ENCODE measurements around the gene RAB11FIP4. TPM values are rescaled to one million over a fixed set of nuclear protein-coding genes. Genes with fewer than 3 reads are reported as not detected.
A peak's percentile ranks its signal among the peaks of the same experiment; 100 is the strongest.

RAB11FIP4 gene
- total and polyA plus RNA-seq, 7 experiments from 2014 or later = 16.1 to 82.4 (median 55.1) TPM

GRCh38 chr17:31479524-31479923 lies 88.0 kb downstream of the RAB11FIP4 start:
- DNase-seq (no peak), ATAC-seq (no peak)
- H3K4me3 Mint-ChIP-seq = no peak overlapping the region
- H3K36me3 ChIP-seq (ENCODE audit: control insufficient read depth in 2 of 3, insufficient read depth in 3 of 3, low read length in 3 of 3) = no peaks in the 10 kb centered on the region
- peaks cover 0 to 1% (median 0%) of the 10 kb centered on the region in 7 donors for H3K4me1 Mint-ChIP-seq
- ChIA-PET POLR2A (interaction anchor here (1.4 kb wide), 1 partner anchor 10 kb away, joined by 4 read pairs; no protein-coding TSS in a partner anchor), CTCF (no interaction called here)
- no peaks in the 10 kb centered on the region for H3K9me3 ChIP-seq (ENCODE audit: control insufficient read depth in 2 of 3, low read length in 3 of 3)
- intact Hi-C loops (cut with micrococcal nuclease) = no loop called here
- no peaks in the 10 kb centered on the region for H3K4me1 ChIP-seq (ENCODE audit: control insufficient read depth in 2 of 2, insufficient read depth in 2 of 2, low read length in 2 of 2)
- H3K4me3 ChIP-seq (ENCODE audit: low read length) = no peak overlapping the region
- H3K36me3 Mint-ChIP-seq = no peaks in the 10 kb centered on the region
- H3K27ac ChIP-seq (ENCODE audit: low read depth, low read length) = no peak overlapping the region
- H3K27me3 Mint-ChIP-seq = peaks cover 0 to 8% (median 0%) of the 10 kb centered on the region in 5 donors
- no peaks in the 10 kb centered on the region for H3K27me3 ChIP-seq (ENCODE audit: control insufficient read depth in 2 of 2, insufficient read depth in 2 of 2, low read length in 2 of 2)
- no peak overlapping the region for H3K27ac Mint-ChIP-seq
- H3K9me3 Mint-ChIP-seq = no peaks in the 10 kb centered on the region

GRCh38 chr17:31480067-31480466 lies 88.6 kb downstream of the RAB11FIP4 start:
- Mint-ChIP-seq H3K36me3 (no peaks in the 10 kb centered on the region), H3K4me3 (no peak overlapping the region), H3K4me1 (peaks cover 0 to 1% (median 0%) of the 10 kb centered on the region in 7 donors), H3K9me3 (no peaks in the 10 kb centered on the region), H3K27me3 (peaks cover 0 to 8% (median 0%) of the 10 kb centered on the region in 5 donors), H3K27ac (no peak overlapping the region)
- Histone ChIP-seq H3K9me3 (ENCODE audit: control insufficient read depth in 2 of 3, low read length in 3 of 3) (no peaks in the 10 kb centered on the region), H3K4me1 (ENCODE audit: control insufficient read depth in 2 of 2, insufficient read depth in 2 of 2, low read length in 2 of 2) (no peaks in the 10 kb centered on the region), H3K36me3 (ENCODE audit: control insufficient read depth in 2 of 3, insufficient read depth in 3 of 3, low read length in 3 of 3) (no peaks in the 10 kb centered on the region), H3K27me3 (ENCODE audit: control insufficient read depth in 2 of 2, insufficient read depth in 2 of 2, low read length in 2 of 2) (no peaks in the 10 kb centered on the region), H3K4me3 (ENCODE audit: low read length) (no peak overlapping the region), H3K27ac (ENCODE audit: low read depth, low read length) (no peak overlapping the region)
- POLR2A ChIA-PET = interaction anchor here (1.4 kb wide), 1 partner anchor 9 kb away, joined by 4 read pairs; no protein-coding TSS in a partner anchor
- ATAC-seq = no peak
- CTCF ChIA-PET = interaction anchor here (0.7 kb wide), 1 partner anchor 34 kb away, joined by 7 read pairs; no protein-coding TSS in a partner anchor
- no peak for DNase-seq
- intact Hi-C loops (cut with micrococcal nuclease) = loop anchor here in 1 of 2 donors (10.0 kb wide), 1 partner anchor 1365 kb away; the partner anchor contains the start of gene NSRP1

GRCh38 chr17:31480904-31481782 lies 89.7 kb downstream of the RAB11FIP4 start:
- no peaks in the 10 kb centered on the region for H3K36me3 Mint-ChIP-seq
- intact Hi-C loops (cut with micrococcal nuclease) = loop anchor here in 1 of 2 donors (10.0 kb wide), 1 partner anchor 1366 kb away; the partner anchor contains the start of gene NSRP1
- H3K9me3 Mint-ChIP-seq = no peaks in the 10 kb centered on the region
- no peak for DNase-seq
- H3K4me1 Mint-ChIP-seq = no peaks in the 10 kb centered on the region
- H3K27me3 ChIP-seq (ENCODE audit: control insufficient read depth in 2 of 2, insufficient read depth in 2 of 2, low read length in 2 of 2) = no peaks in the 10 kb centered on the region
- CTCF ChIA-PET = interaction anchor here (0.6 kb wide), 1 partner anchor 20 kb away, joined by 3 read pairs; no protein-coding TSS in a partner anchor
- H3K27me3 Mint-ChIP-seq = peaks cover 0 to 8% (median 0%) of the 10 kb centered on the region in 5 donors
- H3K36me3 ChIP-seq (ENCODE audit: control insufficient read depth in 2 of 3, insufficient read depth in 3 of 3, low read length in 3 of 3) = no peaks in the 10 kb centered on the region
- no peak overlapping the region for H3K27ac ChIP-seq (ENCODE audit: low read depth, low read length)
- no peaks in the 10 kb centered on the region for H3K9me3 ChIP-seq (ENCODE audit: control insufficient read depth in 2 of 3, low read length in 3 of 3)
- POLR2A ChIA-PET = interaction anchor here (1.1 kb wide), 1 partner anchor 27 kb away, joined by 3 read pairs; no protein-coding TSS in a partner anchor
- H3K4me3 ChIP-seq (ENCODE audit: low read length) = no peak overlapping the region
- no peak for ATAC-seq
- H3K27ac Mint-ChIP-seq = no peak overlapping the region
- no peak overlapping the region for H3K4me3 Mint-ChIP-seq
- H3K4me1 ChIP-seq (ENCODE audit: control insufficient read depth in 2 of 2, insufficient read depth in 2 of 2, low read length in 2 of 2) = no peaks in the 10 kb centered on the region

GRCh38 chr17:31481783-31482081 lies 90.3 kb downstream of the RAB11FIP4 start:
- no peaks in the 10 kb centered on the region for H3K9me3 Mint-ChIP-seq
- ATAC-seq (no peak), DNase-seq (no peak)
- intact Hi-C loops (cut with micrococcal nuclease) = loop anchor here in 1 of 2 donors (10.0 kb wide), 1 partner anchor 1367 kb away; the partner anchor contains the start of gene NSRP1
- Histone ChIP-seq H3K4me1 (ENCODE audit: control insufficient read depth in 2 of 2, insufficient read depth in 2 of 2, low read length in 2 of 2) (no peaks in the 10 kb centered on the region), H3K27me3 (ENCODE audit: control insufficient read depth in 2 of 2, insufficient read depth in 2 of 2, low read length in 2 of 2) (no peaks in the 10 kb centered on the region), H3K27ac (ENCODE audit: low read depth, low read length) (no peak overlapping the region), H3K4me3 (ENCODE audit: low read length) (no peak overlapping the region), H3K36me3 (ENCODE audit: control insufficient read depth in 2 of 3, insufficient read depth in 3 of 3, low read length in 3 of 3) (no peaks in the 10 kb centered on the region), H3K9me3 (ENCODE audit: control insufficient read depth in 2 of 3, low read length in 3 of 3) (no peaks in the 10 kb centered on the region)
- no peak overlapping the region for H3K4me3 Mint-ChIP-seq
- H3K36me3 Mint-ChIP-seq = no peaks in the 10 kb centered on the region
- ChIA-PET CTCF (interaction anchor here (0.6 kb wide), 1 partner anchor 19 kb away, joined by 3 read pairs; no protein-coding TSS in a partner anchor), POLR2A (interaction anchor here (1.1 kb wide), 1 partner anchor 27 kb away, joined by 3 read pairs; no protein-coding TSS in a partner anchor)
- H3K27ac Mint-ChIP-seq = no peak overlapping the region
- H3K4me1 Mint-ChIP-seq = peaks cover under 1 to 4% (median 2%) of the 10 kb centered on the region in 7 donors
- peaks cover 0 to 8% (median 0%) of the 10 kb centered on the region in 5 donors for H3K27me3 Mint-ChIP-seq

- no peaks in the 10 kb centered on the region for H3K9me3 Mint-ChIP-seq
- no peaks in the 10 kb centered on the region for H3K27me3 ChIP-seq (ENCODE audit: control insufficient read depth in 2 of 2, insufficient read depth in 2 of 2, low read length in 2 of 2)
- DNase-seq (no peak), ATAC-seq (no peak)
- no peak overlapping the region for H3K4me3 ChIP-seq (ENCODE audit: low read length)
- peaks cover 0 to 5% (median 0%) of the 10 kb centered on the region in 3 experiments for H3K36me3 ChIP-seq (ENCODE audit: control insufficient read depth in 2 of 3, insufficient read depth in 3 of 3, low read length in 3 of 3)
- H3K27me3 Mint-ChIP-seq = peaks cover 0 to 9% (median 0%) of the 10 kb centered on the region in 5 donors
- peaks cover 14 to 16% of the 10 kb centered on the region in 2 donors for H3K4me1 ChIP-seq (ENCODE audit: control insufficient read depth in 2 of 2, insufficient read depth in 2 of 2, low read length in 2 of 2)
- no peaks in the 10 kb centered on the region for H3K9me3 ChIP-seq (ENCODE audit: control insufficient read depth in 2 of 3, low read length in 3 of 3)
- ChIA-PET POLR2A (no interaction called here), CTCF (interaction anchor here (0.9 kb wide), 1 partner anchor 24 kb away, joined by 4 read pairs; no protein-coding TSS in a partner anchor)
- intact Hi-C loops (cut with micrococcal nuclease) = loop anchor here (5.0 to 10.0 kb wide), 6 partner anchors 42 to 1392 kb away; partner anchors contain the start of genes COPRS (in 1 of the 2), EVI2B (in 1 of the 2), MYO1D (in 1 of the 2) and NSRP1 (in 1 of the 2)
- no peaks in the 10 kb centered on the region for H3K36me3 Mint-ChIP-seq
- no peak overlapping the region for H3K27ac ChIP-seq (ENCODE audit: low read depth, low read length)
- peaks cover 16 to 23% (median 19%) of the 10 kb centered on the region in 7 donors for H3K4me1 Mint-ChIP-seq
- H3K4me3 Mint-ChIP-seq = no peak overlapping the region
- peak overlapping the region in 1 of 9 donors; percentile 14 for H3K27ac Mint-ChIP-seq
Measured at GRCh38 chr17:31484821-31485220, 93.3 kb downstream of the RAB11FIP4 start.

- no peak overlapping the region for H3K27ac ChIP-seq (ENCODE audit: low read depth, low read length)
- Mint-ChIP-seq H3K27ac (peak overlapping the region in 8 of 9 donors; percentile 63 to 98 (median 93)), H3K36me3 (peaks cover 0 to 3% (median 0%) of the 10 kb centered on the region in 5 donors), H3K9me3 (no peaks in the 10 kb centered on the region), H3K27me3 (peaks cover 0 to 9% (median 0%) of the 10 kb centered on the region in 5 donors), H3K4me1 (peaks cover 31 to 39% (median 35%) of the 10 kb centered on the region in 7 donors), H3K4me3 (peak overlapping the region; percentile 83 to 98 (median 89))
- H3K4me1 ChIP-seq (ENCODE audit: control insufficient read depth in 2 of 2, insufficient read depth in 2 of 2, low read length in 2 of 2) = peaks cover 29 to 31% of the 10 kb centered on the region in 2 donors
- intact Hi-C loops (cut with micrococcal nuclease) = loop anchor here (1.0 to 10.0 kb wide), 8 partner anchors 41 to 1391 kb away; partner anchors contain the start of genes COPRS (in 1 of the 2), EVI2B (in 1 of the 2), MYO1D (in 1 of the 2) and NSRP1 (in 1 of the 2)
- ATAC-seq (no peak), DNase-seq (no peak)
- H3K36me3 ChIP-seq (ENCODE audit: control insufficient read depth in 2 of 3, insufficient read depth in 3 of 3, low read length in 3 of 3) = peaks cover 0 to 5% (median 0%) of the 10 kb centered on the region in 3 experiments
- POLR2A ChIA-PET = interaction anchor here (1.4 to 4.1 kb wide), 2 partner anchors 10 to 14 kb away, joined by 4 to 31 read pairs; no protein-coding TSS in a partner anchor
- no peak overlapping the region for H3K4me3 ChIP-seq (ENCODE audit: low read length)
- CTCF ChIA-PET = interaction anchor here (0.5 to 4.1 kb wide), 3 partner anchors 23 to 270 kb away, joined by 3 to 32 read pairs (median 4); no protein-coding TSS in a partner anchor
- no peaks in the 10 kb centered on the region for H3K9me3 ChIP-seq (ENCODE audit: control insufficient read depth in 2 of 3, low read length in 3 of 3)
- H3K27me3 ChIP-seq (ENCODE audit: control insufficient read depth in 2 of 2, insufficient read depth in 2 of 2, low read length in 2 of 2) = no peaks in the 10 kb centered on the region
Measured at GRCh38 chr17:31486351-31487062, 95.0 kb downstream of the RAB11FIP4 start.
